Gastrocnemius medialis (tissue), 4 donors: Measurements from ENCODE around the gene WSB1. TPM values are rescaled to one million over a fixed set of nuclear protein-coding genes. Genes with fewer than 3 reads are reported as not detected.

Experiments
- ATAC-seq, 2 donors: fragments of 150-250 bp; one replicate each; pipeline ENCODE4 v1.9.1; 2016
- DNase-seq, 2 donors: peaks; one replicate each; pipeline ENCODE4 v3.0.0-alpha.2; 2019
- H3K27ac ChIP-seq, 4 donors: fragments of 200-600 bp; sonication (generic); 1 replicate in 1 of 4; 2 replicates in 3 of 4; pipeline ENCODE4 v1.5.1; 2016 to 2018; ENCODE audit warnings: mild to moderate bottlenecking in 2 of 4, moderate library complexity in 1 of 4
- H3K27me3 ChIP-seq, 3 donors: fragments of 200-600 bp; sonication (generic) in 2 of 3; 1 replicate in 1 of 3; 2 replicates in 2 of 3; pipeline versions ENCODE4 v1.5.1 to v1.6.0; 2016 to 2019; ENCODE audit warnings: mild to moderate bottlenecking in 1 of 3, moderate library complexity in 1 of 3
- H3K36me3 ChIP-seq, 2 donors: fragments of 200-600 bp; sonication (generic) in 1 of 2; one replicate each; pipeline ENCODE4 v1.5.1; 2017 to 2018
- H3K4me1 ChIP-seq, 2 donors: fragments of 200-600 bp; sonication (generic) in 1 of 2; one replicate each; pipeline ENCODE4 v1.5.1; 2016 to 2017; ENCODE audit warnings: mild to moderate bottlenecking in 2 of 2
- H3K4me3 ChIP-seq, 4 donors: fragments of 200-600 bp; sonication (generic) in 3 of 4; 1 replicate in 1 of 4; 2 replicates in 3 of 4; pipeline ENCODE4 v1.5.1; 2016 to 2019; ENCODE audit warnings: mild to moderate bottlenecking in 2 of 4
- H3K9me3 ChIP-seq, 3 donors: fragments of 200-600 bp; sonication (generic) in 2 of 3; 1 replicate in 1 of 3; 2 replicates in 2 of 3; pipeline ENCODE4 v1.5.1; 2016 to 2019
- CTCF ChIP-seq, 5 experiments: fragments of 450-650 bp in 3 of 5; fragments of 200-600 bp in 2 of 5; sonication (generic) in 2 of 5; IDR thresholded peaks in 4 of 5; conservative IDR thresholded peaks in 1 of 5; 1 replicate in 4 of 5; 2 replicates in 1 of 5; pipeline ENCODE4 v1.5.1; 2016 to 2019; ENCODE audit warnings: antibody characterized with exemption in 5 of 5, mild to moderate bottlenecking in 3 of 5, moderate library complexity in 3 of 5
- POLR2A ChIP-seq, 2 donors: fragments of 450-650 bp; IDR thresholded peaks; one replicate each; pipeline ENCODE4 v1.6.1; 2017; ENCODE audit warnings: antibody characterized with exemption in 2 of 2, mild to moderate bottlenecking in 2 of 2, moderate library complexity in 2 of 2
- in situ Hi-C, 4 donors: fragments of 200-750 bp; cut with MboI; loops; one replicate each; pipeline versions ENCODE4 v1.15.0 to v1.8.0; 2017; ENCODE audit warnings: low sequenced_read_pairs in 4 of 4
- intact Hi-C: fragments of 100-400 bp; cut with DNase I; formaldehyde crosslinking; loops from one replicate; pipeline ENCODE4 v1.15.1; 2023; ENCODE audit warnings: low total_unique reads
- total RNA-seq, 4 donors: library from RNA; depleted of rRNA; stranded (reverse); fragments of >200 nt; gene quantifications; one replicate each; pipeline versions ENCODE4 v1.1.0 to v1.2.3, GENCODE V29; 2016

Gene WSB1
- total RNA-seq, 4 donors from 2014 or later = 15.8 to 48.1 (median 20.4) TPM

- Histone ChIP-seq H3K36me3 (no peaks in the 10 kb centered on the region), H3K4me3 (no peak overlapping the region), H3K9me3 (no peaks in the 10 kb centered on the region), H3K27ac (peak overlapping the region; percentile 79 to 88 (median 84)), H3K27me3 (no peaks in the 10 kb centered on the region), H3K4me1 (peaks cover 11 to 20% of the 10 kb centered on the region in 2 donors)
- DNase-seq (no peak), ATAC-seq (no peak)
- in situ Hi-C loops = loop anchor here in 3 of 4 donors (5.0 to 25.0 kb wide), 6 partner anchors 111 to 536 kb away; partner anchors contain the start of genes KSR1 (in 2 of the 3) and LYRM9 (in 1 of the 3)
- TF ChIP-seq CTCF (IDR thresholded peaks at IDR 0.05 in 4 of 5, conservative IDR thresholded peaks at IDR 0.05 in 1 of 5) = no peak
- no peak for TF ChIP-seq POLR2A (IDR thresholded peaks at IDR 0.05)
- intact Hi-C loops = loop anchor here (2.0 to 5.0 kb wide), 4 partner anchors 33 to 299 kb away; no protein-coding TSS in a partner anchor
These were observed 57.8 kb downstream of the WSB1 start for GRCh38 chr17:27351759-27352158.

GRCh38 chr17:27352448-27353032, 58.6 kb downstream of the WSB1 start:
- Histone ChIP-seq H3K4me1 (peaks cover 11 to 20% of the 10 kb centered on the region in 2 donors), H3K27me3 (no peaks in the 10 kb centered on the region), H3K4me3 (peak overlapping the region in 1 of 4 donors; percentile 66), H3K9me3 (no peaks in the 10 kb centered on the region), H3K27ac (peak overlapping the region; percentile 79 to 88 (median 84)), H3K36me3 (no peaks in the 10 kb centered on the region)
- DNase-seq = no peak
- ATAC-seq = no peak
- TF ChIP-seq POLR2A (IDR thresholded peaks at IDR 0.05) = no peak
- TF ChIP-seq CTCF (IDR thresholded peaks at IDR 0.05 in 4 of 5, conservative IDR thresholded peaks at IDR 0.05 in 1 of 5) = no peak
- intact Hi-C loops = loop anchor here (1.0 to 5.0 kb wide), 7 partner anchors 32 to 298 kb away; partner anchors contain the start of gene KSR1
- in situ Hi-C loops = loop anchor here in 3 of 4 donors (5.0 to 25.0 kb wide), 6 partner anchors 110 to 535 kb away; partner anchors contain the start of genes KSR1 (in 2 of the 3) and LYRM9 (in 1 of the 3)

- H3K4me1 ChIP-seq = peaks cover 11 to 20% of the 10 kb centered on the region in 2 donors
- TF ChIP-seq POLR2A (IDR thresholded peaks at IDR 0.05) = no peak
- TF ChIP-seq CTCF (IDR thresholded peaks at IDR 0.05 in 4 of 5, conservative IDR thresholded peaks at IDR 0.05 in 1 of 5) = no peak
- no peak for DNase-seq
- in situ Hi-C loops (loop anchor here in 3 of 4 donors (5.0 to 25.0 kb wide), 6 partner anchors 109 to 534 kb away; partner anchors contain the start of genes KSR1 (in 2 of the 3) and LYRM9 (in 1 of the 3)), intact Hi-C loops (loop anchor here (1.0 to 5.0 kb wide), 7 partner anchors 32 to 298 kb away; partner anchors contain the start of gene KSR1)
- no peak for ATAC-seq
- no peaks in the 10 kb centered on the region for H3K9me3 ChIP-seq
- H3K27me3 ChIP-seq = no peaks in the 10 kb centered on the region
- H3K36me3 ChIP-seq = no peaks in the 10 kb centered on the region
- peak overlapping the region; percentile 62 to 66 (median 65) for H3K4me3 ChIP-seq
- peak overlapping the region; percentile 79 to 88 (median 84) for H3K27ac ChIP-seq
These were observed 59.1 kb downstream of the WSB1 start for GRCh38 chr17:27353033-27353460.

GRCh38 chr17:27353461-27354050, 59.6 kb downstream of the WSB1 start:
- Histone ChIP-seq H3K27ac (peak overlapping the region; percentile 79 to 88 (median 84)), H3K4me1 (peaks cover 11 to 16% of the 10 kb centered on the region in 2 donors), H3K27me3 (no peaks in the 10 kb centered on the region), H3K4me3 (peak overlapping the region; percentile 62 to 66 (median 65)), H3K36me3 (no peaks in the 10 kb centered on the region), H3K9me3 (no peaks in the 10 kb centered on the region)
- ATAC-seq (peak; percentile 83 to 85), DNase-seq (peak; percentile 69 to 84)
- TF ChIP-seq POLR2A (IDR thresholded peaks at IDR 0.05) (peak; percentile 79 to 89), CTCF (IDR thresholded peaks at IDR 0.05 in 4 of 5, conservative IDR thresholded peaks at IDR 0.05 in 1 of 5) (peak; percentile 78 to 100 (median 99))
- in situ Hi-C loops = loop anchor here in 3 of 4 donors (5.0 to 25.0 kb wide), 6 partner anchors 109 to 534 kb away; partner anchors contain the start of genes KSR1 (in 2 of the 3) and LYRM9 (in 1 of the 3)
- intact Hi-C loops = loop anchor here (1.0 to 5.0 kb wide), 8 partner anchors 31 to 297 kb away; partner anchors contain the start of gene KSR1
